Thoracic aorta (tissue), 2 donors: ENCODE data around the gene USP38. TPM values are rescaled to one million over a fixed set of nuclear protein-coding genes. Genes with fewer than 3 reads are reported as not detected.

Experiments used
- ATAC-seq: fragments of 150-250 bp; one replicate; pipeline ENCODE4 v1.8.0; 2017; ENCODE audit warnings: low read depth; ENCODE audit not compliant: insufficient number of reproducible peaks, low FRiP score
- DNase-seq: peaks from one replicate; pipeline ENCODE4 v3.0.0-alpha.2; 2020; ENCODE audit warnings: low spot score
- H3K27ac ChIP-seq, 2 donors: fragments of 200-600 bp; sonication (generic); 1 replicate in 1 of 2; 2 replicates in 1 of 2; pipeline ENCODE4 v1.5.1; 2016; ENCODE audit warnings: mild to moderate bottlenecking in 2 of 2, moderate library complexity in 2 of 2
- H3K27me3 ChIP-seq: fragments of 200-600 bp; sonication (generic); replicated peaks from 2 replicates; pipeline ENCODE4 v1.6.0; 2016; ENCODE audit warnings: mild to moderate bottlenecking; ENCODE audit not compliant: insufficient read depth
- H3K36me3 ChIP-seq: fragments of 200-600 bp; sonication (generic); one replicate; pipeline ENCODE4 v1.5.1; 2016
- H3K4me1 ChIP-seq, 2 donors: fragments of 200-600 bp; sonication (generic); 1 replicate in 1 of 2; 2 replicates in 1 of 2; pipeline versions ENCODE4 v1.5.1 to v1.6.0; 2016; ENCODE audit warnings: low read depth in 2 of 2, mild to moderate bottlenecking in 1 of 2; ENCODE audit not compliant: control insufficient read depth in 1 of 2
- H3K4me3 ChIP-seq: fragments of 200-600 bp; sonication (generic); 2 replicates; pipeline ENCODE4 v1.5.1; 2016; ENCODE audit warnings: mild to moderate bottlenecking
- H3K9me3 ChIP-seq: fragments of 200-600 bp; sonication (generic); 2 replicates; pipeline ENCODE4 v1.5.1; 2016
- CTCF ChIP-seq: fragments of 200-600 bp; sonication (generic); IDR thresholded peaks from one replicate; pipeline ENCODE4 v1.5.1; 2019; ENCODE audit warnings: antibody characterized with exemption
- total RNA-seq, 2 donors: library from RNA; depleted of rRNA; stranded (reverse); fragments of >200 nt; gene quantifications; one replicate each; pipeline versions ENCODE4 v1.1.0 to v1.2.3, GENCODE V29; 2016

Gene USP38
- total RNA-seq, 2 donors from 2014 or later: 20.7 to 22.9 TPM

- Histone ChIP-seq H3K36me3 (peaks cover 21% of the 10 kb centered on the region), H3K27me3 (no peaks in the 10 kb centered on the region), H3K4me3 (no peak overlapping the region), H3K9me3 (no peaks in the 10 kb centered on the region), H3K27ac (no peak overlapping the region), H3K4me1 (no peaks in the 10 kb centered on the region)
- peak; percentile 39 for TF ChIP-seq CTCF
- no peak for ATAC-seq
- no peak for DNase-seq
Observed at GRCh38 chr4:143207555-143207954, 22.8 kb downstream of the USP38 start.

GRCh38 chr4:143212566-143212965 is 27.8 kb downstream of the USP38 start:
- ATAC-seq: no peak
- Histone ChIP-seq H3K27ac (no peak overlapping the region), H3K9me3 (no peaks in the 10 kb centered on the region), H3K4me1 (peaks cover 6 to 16% of the 10 kb centered on the region in 2 donors), H3K36me3 (peaks cover 6% of the 10 kb centered on the region), H3K4me3 (no peak overlapping the region), H3K27me3 (no peaks in the 10 kb centered on the region)
- no peak for DNase-seq
- TF ChIP-seq CTCF: no peak

- Histone ChIP-seq H3K9me3 (no peaks in the 10 kb centered on the region), H3K27ac (no peak overlapping the region), H3K36me3 (peaks cover 12% of the 10 kb centered on the region), H3K4me3 (no peak overlapping the region), H3K4me1 (peaks cover 9 to 30% of the 10 kb centered on the region in 2 donors), H3K27me3 (no peaks in the 10 kb centered on the region)
- no peak for TF ChIP-seq CTCF
- no peak for DNase-seq
- ATAC-seq: no peak
Observed at GRCh38 chr4:143215873-143216272, 31.2 kb downstream of the USP38 start.

DNA sequence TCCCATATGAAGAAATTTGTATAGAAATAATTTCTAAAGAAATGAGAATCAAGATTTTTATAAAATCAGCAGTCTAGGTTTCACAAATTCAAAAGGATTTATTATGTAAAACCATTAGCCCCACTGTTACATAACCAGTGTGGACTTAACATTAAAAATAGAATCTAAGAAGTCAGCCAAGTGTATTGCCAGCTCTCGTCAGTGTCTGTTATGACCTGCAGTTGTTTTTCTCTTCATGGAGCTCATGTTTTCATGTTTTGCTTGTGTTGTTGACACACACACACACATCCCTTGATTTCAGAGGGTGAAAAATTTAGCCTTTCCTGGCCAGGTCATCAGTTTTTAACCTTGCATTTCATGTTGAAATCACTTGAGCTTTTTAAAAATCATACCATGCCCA is 39.5 kb downstream of the USP38 start:
- ATAC-seq: no peak
- no peak for DNase-seq
- no peak for TF ChIP-seq CTCF
- Histone ChIP-seq H3K36me3 (peaks cover 9% of the 10 kb centered on the region), H3K9me3 (no peaks in the 10 kb centered on the region), H3K27me3 (no peaks in the 10 kb centered on the region), H3K27ac (no peak overlapping the region), H3K4me1 (peaks cover 5 to 18% of the 10 kb centered on the region in 2 donors), H3K4me3 (no peak overlapping the region)

DNA sequence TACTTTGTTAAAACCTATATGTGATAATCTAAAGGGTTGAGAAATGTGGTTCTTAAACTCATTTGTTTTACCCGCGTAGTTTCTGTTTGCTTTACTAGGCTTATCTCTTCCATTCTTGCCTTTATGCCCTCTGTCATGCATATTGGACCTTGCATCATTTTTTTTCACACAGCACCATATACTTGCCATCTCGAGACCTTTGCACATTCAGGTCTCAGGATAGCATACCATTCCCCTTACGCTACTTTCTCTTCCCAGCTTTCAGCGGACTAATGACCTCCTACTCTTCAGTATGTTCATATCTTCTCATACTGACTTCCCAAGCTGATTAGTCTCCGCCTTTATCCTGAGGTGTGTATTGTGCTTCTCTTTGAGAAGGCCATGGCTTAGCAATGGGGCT is 40.5 kb downstream of the USP38 start:
- Histone ChIP-seq H3K27me3 (no peaks in the 10 kb centered on the region), H3K4me3 (no peak overlapping the region), H3K27ac (no peak overlapping the region), H3K9me3 (no peaks in the 10 kb centered on the region), H3K4me1 (peaks cover 5 to 14% of the 10 kb centered on the region in 2 donors), H3K36me3 (peaks cover 8% of the 10 kb centered on the region)
- no peak for DNase-seq
- no peak for ATAC-seq
- no peak for TF ChIP-seq CTCF
